K562 treated with DMSO at 1 percent for 48 hours (cell line): ENCODE data around the gene HPS6. TPM values are rescaled to one million over a fixed set of nuclear protein-coding genes. Genes with fewer than 3 reads are reported as not detected.

Experiments
- total RNA-seq: library from RNA; unstranded; fragments of 300-600 nt; gene quantifications from 2 replicates; pipeline ENCODE4 v1.2.3, GENCODE V29; 2022; ENCODE audit warnings: low replicate concordance; ENCODE audit errors: extremely low read depth

HPS6 gene
- total RNA-seq: not detected in 2 replicates

DNA sequence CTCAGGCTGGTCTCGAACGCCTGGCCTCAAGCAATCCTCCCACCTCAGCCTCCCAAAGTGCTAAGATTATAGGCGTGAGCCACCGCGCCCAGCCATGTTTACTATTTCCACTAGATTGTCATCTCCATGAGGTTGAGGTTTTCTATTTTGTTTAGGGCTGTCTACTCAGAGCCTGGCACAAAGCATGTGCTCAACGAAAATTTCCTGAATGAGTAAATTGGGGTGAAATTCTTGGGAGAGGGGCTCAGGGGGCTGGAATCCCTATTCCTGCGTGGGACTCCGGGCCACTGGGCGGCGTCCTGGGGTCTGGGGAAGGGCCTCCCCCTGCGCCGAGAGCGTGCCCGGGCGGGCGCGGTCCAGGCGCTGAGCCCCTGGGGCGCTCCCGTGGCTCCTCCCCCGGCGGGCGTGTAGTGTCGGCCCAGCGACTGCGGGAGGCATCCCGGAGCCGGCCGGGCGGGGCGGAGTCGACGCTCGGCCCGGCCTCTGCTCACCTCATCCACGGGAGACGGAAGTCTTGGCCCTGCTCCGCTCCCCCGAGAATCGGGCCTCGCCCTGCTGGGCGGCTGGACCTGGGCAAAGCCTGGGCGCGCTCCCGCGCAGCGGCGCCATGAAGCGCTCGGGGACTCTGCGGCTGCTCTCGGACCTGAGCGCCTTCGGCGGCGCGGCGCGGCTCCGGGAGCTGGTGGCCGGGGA, at the start of gene HPS6:
Gene HPS6 (plus strand): TSS at position 482 of the 693 bp plus-strand sequence. CDS start 126 bp downstream, at position 608.

DNA sequence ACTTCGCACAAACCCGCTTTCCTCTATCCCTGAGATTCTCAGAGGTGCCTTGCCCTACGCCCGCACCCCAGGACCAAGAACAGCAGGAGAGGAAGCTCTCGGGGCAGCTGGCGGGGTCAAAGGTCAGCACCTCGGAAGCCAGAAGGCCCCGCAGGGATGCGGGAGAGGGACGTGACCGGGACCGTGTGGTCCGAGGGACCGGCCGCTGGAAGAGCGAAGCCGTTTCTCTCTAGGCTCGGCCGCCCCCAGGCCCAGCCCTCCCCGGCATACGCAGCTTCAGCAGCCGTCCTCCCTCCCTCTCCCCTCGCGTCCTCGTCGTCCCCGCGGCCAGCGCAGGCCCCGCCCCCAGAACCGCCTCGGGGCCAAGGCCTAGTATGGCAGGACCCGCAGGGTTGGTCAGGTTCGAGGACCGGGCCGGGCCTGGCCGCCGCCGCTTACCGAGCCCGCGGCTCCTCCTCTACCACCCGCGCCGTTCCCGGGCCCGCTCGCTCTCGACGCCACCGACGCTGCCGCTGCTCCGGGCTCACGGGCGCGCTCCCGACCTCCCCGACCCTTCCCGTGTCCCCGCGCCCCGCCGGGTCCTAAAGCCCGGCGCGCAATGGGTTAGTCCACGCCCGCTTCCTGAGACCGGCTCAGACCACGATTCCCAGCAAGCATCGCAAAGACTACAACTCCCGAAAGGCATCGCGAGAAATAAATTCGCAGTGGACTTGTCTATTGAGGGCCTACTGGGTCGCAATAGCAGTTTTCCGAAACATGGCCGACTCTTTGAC, 9.3 kb upstream of the HPS6 start, which contains the start of gene ARMH3:
Gene ARMH3 (minus strand): TSS at position 527 of the 773 bp plus-strand sequence. CDS start 16,059 bp downstream, outside the sequence.

Other genes starting within 250 kb of the HPS6 start
- not detected in 2 replicates for gene OGA, start 246.9 kb upstream of the HPS6 start, total RNA-seq
- gene KCNIP2, start 221.5 kb upstream of the HPS6 start, total RNA-seq: not detected in 2 replicates
- gene ARMH3, start 9.2 kb upstream of the HPS6 start, total RNA-seq: not detected in 2 replicates
- not detected in 2 replicates for gene LDB1, start 55.0 kb downstream of the HPS6 start, total RNA-seq
- not detected in 2 replicates for gene PPRC1, start 67.7 kb downstream of the HPS6 start, total RNA-seq
- not detected in 2 replicates for gene NOLC1, start 87.0 kb downstream of the HPS6 start, total RNA-seq
- not detected in 2 replicates for gene ELOVL3, start 160.9 kb downstream of the HPS6 start, total RNA-seq
- not detected in 2 replicates for gene PITX3, start 176.2 kb downstream of the HPS6 start, total RNA-seq
- gene GBF1, start 180.2 kb downstream of the HPS6 start, total RNA-seq: 54.6 TPM in 1 of 2 replicates, not detected in the other